Epithelial cell of proximal tubule (primary cell): ENCODE data around the gene PRDX2. TPM values are rescaled to one million over a fixed set of nuclear protein-coding genes. Genes with fewer than 3 reads are reported as not detected.

Experiments used
- DNase-seq: peaks from one replicate; pipeline ENCODE4 v3.0.0-alpha.2; 2011; ENCODE audit warnings: low read depth
- H3K4me3 ChIP-seq: 2 replicates; pipeline ENCODE4 v1.5.1; 2011; ENCODE audit warnings: low read depth, mild to moderate bottlenecking, low read length
- CTCF ChIP-seq: conservative IDR thresholded peaks from 2 replicates; pipeline ENCODE4 v1.5.1; 2012; ENCODE audit warnings: low read depth, mild to moderate bottlenecking, low read length
- total RNA-seq: library from RNA; depleted of rRNA; stranded (reverse); fragments of >200 nt; gene quantifications from 2 replicates; pipeline ENCODE4 v1.2.3, GENCODE V29; 2015

PRDX2 gene
- total RNA-seq, 1 donor from 2014 or later = 571 TPM

DNA sequence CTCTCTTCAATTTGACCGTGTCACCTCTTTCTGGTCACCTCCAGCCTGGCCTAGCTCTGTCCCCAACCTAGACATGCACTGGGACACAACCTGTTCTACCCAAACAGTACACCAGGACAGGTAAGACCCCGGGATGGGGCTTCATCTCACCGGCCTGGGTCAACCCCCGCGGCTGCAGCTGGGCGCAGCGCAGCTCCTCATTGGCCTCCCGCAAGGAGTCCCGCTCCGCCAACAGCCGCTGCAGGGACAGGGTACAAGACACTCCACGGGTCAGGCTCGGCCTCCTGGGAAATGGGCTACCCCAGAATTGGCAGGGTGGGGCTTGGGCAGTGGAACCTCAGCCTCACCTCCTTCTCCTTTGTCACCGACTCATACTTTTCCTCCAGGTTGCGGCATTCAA is 33.9 kb downstream of the PRDX2 start:
- no peak overlapping the region for H3K4me3 ChIP-seq
- no peak for TF ChIP-seq CTCF

GRCh38 chr19:12767150-12767549 is 34.5 kb downstream of the PRDX2 start:
- DNase-seq = no peak
- TF ChIP-seq CTCF = no peak
- no peak overlapping the region for H3K4me3 ChIP-seq

More for the DNA sequence above, 33.9 kb downstream of the PRDX2 start:
- DNase-seq = no peak

DNA sequence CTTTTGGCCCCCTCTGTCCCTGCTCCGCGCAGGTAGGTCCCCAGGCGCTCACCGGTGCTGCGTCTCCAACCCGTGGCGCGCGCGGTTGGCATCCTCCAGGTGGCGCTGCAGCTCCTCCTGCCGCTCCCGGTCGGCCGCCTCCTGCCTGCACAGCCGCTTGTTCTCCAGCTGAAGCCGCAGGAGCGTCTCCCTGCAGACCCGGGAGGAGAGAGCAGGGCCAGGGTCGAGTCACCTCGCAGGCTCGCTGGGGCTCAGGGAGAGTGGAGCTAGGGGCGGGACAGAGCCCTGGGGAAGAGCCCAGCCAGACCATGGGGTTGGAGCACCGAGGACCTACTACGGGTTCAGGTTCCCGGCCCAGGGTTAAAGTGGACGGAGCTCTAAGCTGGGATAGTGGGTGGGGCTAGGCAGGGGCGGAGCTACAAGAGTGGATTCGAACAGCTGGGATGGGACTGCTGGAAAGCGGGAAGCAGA is 35.5 kb downstream of the PRDX2 start:
- TF ChIP-seq CTCF = peak; percentile 68
- peak overlapping the region; percentile 61 for H3K4me3 ChIP-seq
- no peak for DNase-seq

- no peak for TF ChIP-seq CTCF
- no peak overlapping the region for H3K4me3 ChIP-seq
- no peak for DNase-seq
Measured at GRCh38 chr19:12764698-12765097, 36.9 kb downstream of the PRDX2 start.

DNA sequence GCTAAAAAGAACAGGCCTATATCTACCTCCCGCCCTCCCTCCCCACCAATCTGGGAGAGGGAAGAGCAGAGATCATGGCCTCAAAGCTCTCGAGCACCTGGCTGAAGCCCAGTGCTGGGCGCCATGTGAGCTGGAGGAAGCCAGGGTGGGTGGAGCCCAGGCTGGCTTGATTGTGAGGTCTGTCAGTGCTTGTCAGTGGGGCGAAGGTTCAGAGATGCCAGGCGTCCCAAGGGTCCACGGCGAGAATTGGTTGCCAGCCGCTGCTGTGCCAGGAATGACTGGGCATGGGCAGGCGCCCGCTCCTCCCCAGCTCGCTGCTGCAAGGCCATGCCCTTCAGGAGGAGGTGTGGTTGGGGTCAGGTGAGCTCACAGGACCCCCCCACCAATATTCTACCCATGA is 38.5 kb downstream of the PRDX2 start:
- no peak for TF ChIP-seq CTCF
- DNase-seq = no peak
- H3K4me3 ChIP-seq = no peak overlapping the region

- TF ChIP-seq CTCF = no peak
- H3K4me3 ChIP-seq = no peak overlapping the region
- DNase-seq = no peak
Measured at GRCh38 chr19:12759686-12760085, 41.9 kb downstream of the PRDX2 start.

GRCh38 chr19:12757544-12758274 is 43.9 kb downstream of the PRDX2 start:
- H3K4me3 ChIP-seq = peak overlapping the region; percentile 49
- TF ChIP-seq CTCF = peak; percentile 84
- no peak for DNase-seq
